G401.6 (cell line): ENCODE results near the gene GCC2.
"Not testable (repeated sequence)": the region's sequence is repeated elsewhere in the genome, so short reads cannot be mapped to it uniquely, and the experiment has no call there.

ENCODE experiments used
- FAIRE-seq: peaks from 2 replicates; lab custom pipeline; 2012; peaks lifted over from hg19 to GRCh38; lab: Jason Lieb, UNC

Gene GCC2

GRCh38 chr2:108448678-108449409 is at the start of gene GCC2:
Gene GCC2, plus strand, starts transcription at chr2:108449206. Its CDS starts 69 bp downstream, at chr2:108449275.
- peak; percentile 85 for FAIRE-seq

DNA sequence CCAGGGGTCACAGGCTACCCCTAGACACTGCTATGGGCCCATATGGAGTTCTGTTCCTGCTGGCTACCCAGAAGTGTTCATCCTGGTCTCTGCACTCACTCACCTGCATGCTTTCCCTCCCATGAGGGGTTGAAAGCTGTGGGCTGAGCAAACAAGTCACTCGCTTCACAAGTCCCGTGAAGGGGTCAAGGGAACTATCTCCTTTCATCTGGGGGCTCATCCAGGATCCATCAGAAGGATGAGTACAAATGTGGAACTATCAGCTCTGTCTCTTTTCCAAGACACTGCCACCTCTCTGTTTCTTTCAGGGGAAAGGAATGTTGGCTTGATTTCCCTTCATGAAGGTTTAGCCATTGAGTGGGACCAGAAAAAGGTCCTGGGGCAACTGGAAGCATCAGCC is 49.5 kb upstream of the GCC2 start:
- FAIRE-seq = no peak

GRCh38 chr2:108401800-108402199 is 47.2 kb upstream of the GCC2 start:
- no peak for FAIRE-seq

- no peak for FAIRE-seq
Observed at GRCh38 chr2:108403494-108403893, 45.5 kb upstream of the GCC2 start.

- FAIRE-seq = no peak
Observed at GRCh38 chr2:108404784-108405397, 44.1 kb upstream of the GCC2 start.

DNA sequence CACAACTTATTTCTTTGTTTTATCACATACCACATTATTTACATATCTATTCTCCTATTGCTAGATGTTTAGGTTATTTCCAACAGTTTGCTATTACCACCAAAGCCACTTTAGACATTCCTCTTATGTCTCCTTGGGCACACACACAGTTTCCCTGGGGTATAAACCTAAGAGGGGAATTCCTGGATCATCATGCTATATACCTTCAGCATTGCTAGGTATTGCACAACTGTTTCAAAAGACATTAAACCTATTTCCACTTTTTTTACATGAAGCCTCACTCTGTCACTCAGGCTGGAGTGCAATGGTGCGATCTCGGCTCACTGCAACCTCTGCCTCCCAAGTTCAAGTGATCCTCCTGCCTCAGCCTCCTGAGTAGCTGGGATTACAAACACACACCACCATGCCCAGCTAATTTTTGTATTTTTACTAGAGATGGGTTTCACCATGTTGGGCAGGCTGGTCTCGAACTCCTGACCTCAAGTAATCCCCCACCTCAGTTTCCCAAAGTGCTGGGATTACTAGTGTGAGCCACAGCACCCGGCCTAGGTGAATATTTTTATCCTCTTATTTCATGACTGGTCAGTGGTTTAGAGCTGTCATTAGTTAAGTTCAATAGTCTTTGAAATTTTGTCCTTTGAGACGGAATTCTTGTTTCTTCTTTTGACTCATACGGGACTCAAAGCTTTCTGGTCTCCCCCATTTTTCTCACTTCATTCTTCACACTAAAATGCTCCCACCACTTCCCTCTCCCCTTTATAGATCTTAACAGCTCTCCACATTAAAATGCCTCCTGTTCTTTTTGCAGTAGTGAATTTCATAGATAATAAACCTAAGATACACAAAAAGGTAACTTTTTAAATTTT is 40.9 kb upstream of the GCC2 start:
- no peak for FAIRE-seq

DNA sequence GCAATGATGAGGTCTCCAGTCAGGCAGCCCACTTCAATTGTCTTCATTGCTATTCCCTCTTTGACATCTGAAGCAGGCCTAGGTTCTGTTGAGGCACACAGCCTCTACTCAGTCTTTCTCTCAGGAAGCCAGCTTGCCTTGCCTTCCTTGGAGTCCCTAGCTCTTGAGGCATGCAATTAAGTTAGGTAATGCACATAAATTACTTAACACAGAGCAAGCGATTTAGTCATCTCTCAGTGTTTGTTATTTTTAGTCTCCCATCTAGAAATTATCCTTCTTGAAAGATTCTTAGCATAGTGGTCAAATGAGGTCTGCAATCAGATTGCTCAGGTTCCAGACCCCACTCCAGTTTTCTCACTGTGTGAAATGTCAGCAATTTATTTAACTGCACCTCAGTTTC is 39.2 kb upstream of the GCC2 start:
- no peak for FAIRE-seq

GRCh38 chr2:108412995-108413710 is 35.9 kb upstream of the GCC2 start:
- no peak for FAIRE-seq

DNA sequence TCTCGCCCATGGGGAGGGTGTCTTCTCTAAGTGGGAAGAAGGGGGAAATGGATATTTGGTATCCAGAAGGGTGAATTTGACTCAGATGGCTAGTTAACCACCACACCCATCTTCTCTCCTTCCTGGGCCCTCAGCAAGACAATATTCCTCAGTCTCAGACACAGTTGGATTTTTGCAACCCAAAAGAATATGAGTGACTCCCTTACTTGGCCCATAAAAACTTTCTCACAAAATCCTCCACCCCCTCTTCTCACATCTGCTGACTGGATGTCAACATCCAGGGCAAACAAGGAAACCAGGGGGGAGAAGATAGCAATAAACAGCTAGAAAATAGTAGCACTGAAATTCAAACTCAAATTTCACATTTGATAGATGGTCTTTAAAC is 35.3 kb upstream of the GCC2 start:
- no peak for FAIRE-seq

- no peak for FAIRE-seq
Observed at GRCh38 chr2:108414256-108414876, 34.6 kb upstream of the GCC2 start.

- no peak for FAIRE-seq
Observed at GRCh38 chr2:108414945-108415344, 34.1 kb upstream of the GCC2 start.

GRCh38 chr2:108417254-108417653 is 31.8 kb upstream of the GCC2 start:
- no peak for FAIRE-seq

DNA sequence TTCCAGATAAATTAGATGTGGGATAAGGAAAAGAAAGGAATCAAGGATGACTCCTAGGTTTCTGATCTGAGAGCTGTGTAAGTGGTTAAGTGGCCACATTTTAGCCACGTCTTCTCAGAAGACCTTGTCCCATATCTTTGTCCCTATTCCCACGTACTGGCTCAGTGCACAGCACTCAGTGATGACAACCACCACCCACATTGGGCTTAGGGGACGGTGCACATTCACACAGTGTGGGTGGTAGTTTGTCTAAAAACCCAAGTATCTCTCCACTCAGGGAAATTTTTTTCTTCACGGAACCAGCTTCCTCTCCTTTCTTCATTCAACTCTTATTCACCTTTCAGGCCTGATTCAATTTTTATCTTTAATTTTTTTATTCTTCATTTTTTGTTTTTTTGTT is 30.6 kb upstream of the GCC2 start:
- FAIRE-seq = no peak

GRCh38 chr2:108423067-108423466 is 25.9 kb upstream of the GCC2 start:
- no peak for FAIRE-seq

- no peak for FAIRE-seq
Observed at GRCh38 chr2:108423502-108424251, 25.3 kb upstream of the GCC2 start.

- no peak for FAIRE-seq
Observed at GRCh38 chr2:108428286-108429009, 20.6 kb upstream of the GCC2 start.

GRCh38 chr2:108435578-108435977 is 13.4 kb upstream of the GCC2 start:
- FAIRE-seq = not testable (repeated sequence)

DNA sequence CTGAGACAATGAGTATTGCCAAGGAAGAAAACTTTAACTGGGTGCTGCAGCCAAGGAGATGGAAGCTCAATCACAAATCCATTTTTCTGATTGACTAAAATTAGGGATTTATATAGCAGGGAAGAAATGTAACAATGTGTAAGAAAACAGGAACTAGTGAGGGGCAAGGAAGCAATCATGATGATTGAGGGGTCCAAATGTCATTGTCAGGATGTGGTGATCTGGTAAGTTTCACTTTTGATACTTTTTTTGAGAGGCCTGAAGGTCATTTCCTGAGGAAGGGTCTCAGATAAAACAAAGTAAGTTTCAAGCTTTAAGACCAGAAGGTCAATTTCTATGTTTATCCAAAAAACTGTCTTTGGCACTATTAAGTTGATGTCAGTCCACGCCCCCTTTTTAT is 12.0 kb upstream of the GCC2 start:
- no peak for FAIRE-seq

DNA sequence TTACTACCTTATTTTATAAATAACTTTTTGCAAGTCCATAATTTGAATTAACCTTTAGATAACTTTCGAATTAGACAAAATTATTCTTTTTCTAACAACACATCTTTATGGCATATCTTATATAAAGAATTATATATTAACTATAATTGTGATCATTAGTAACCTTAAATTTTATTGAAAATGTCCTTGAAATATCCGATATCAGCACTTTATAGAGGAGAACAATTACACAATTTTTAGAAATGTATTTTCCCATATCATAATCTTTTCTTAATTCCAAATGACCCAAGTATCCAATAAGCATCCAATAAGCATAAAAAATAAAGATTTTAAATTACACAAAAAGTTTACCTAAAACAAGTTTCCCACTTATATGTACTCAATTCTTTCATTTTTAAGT is 7.3 kb upstream of the GCC2 start:
- FAIRE-seq = peak; percentile 85
